ENCODE measurements around the gene PRMT5.

PRMT5 gene

GRCh38 chr14:22872033-22872832, 56.9 kb downstream of the PRMT5 start:
- peak overlapping the region; percentile 57 to 91 for H3K4ac ChIP-seq (ENCODE audit: low read depth in 1 of 2, low read length in 2 of 2)
- H3K14ac ChIP-seq (ENCODE audit: low read length in 2 of 2), result peak overlapping the region in 1 of 2 experiments; percentile 26
- H4K91ac ChIP-seq (ENCODE audit: low read length), result peak overlapping the region; percentile 57
- H2AFZ ChIP-seq (ENCODE audit: low read depth, low read length), result peak overlapping the region; percentile 88
- H3K4me1 ChIP-seq (ENCODE audit: control insufficient read depth, insufficient read depth, low read depth, low read length), result peaks cover 15% of the 10 kb centered on the region
- H3K79me1 ChIP-seq (replicated peaks; ENCODE audit: low read length, poor library complexity, severe bottlenecking), result peaks cover 31% of the 10 kb centered on the region
- H3K23ac ChIP-seq (ENCODE audit: low read length in 2 of 2), result peak overlapping the region in 1 of 2 experiments; percentile 63
- no peaks in the 10 kb centered on the region for H3K27me3 ChIP-seq (ENCODE audit: control insufficient read depth in 1 of 2, insufficient read depth in 1 of 2, low read length in 2 of 2)
- WGBS, result under 1% methylated on average over 39 of the region's 45 CpGs
- peak overlapping the region in 1 of 2 experiments; percentile 64 for H2BK12ac ChIP-seq (ENCODE audit: low read length in 2 of 2)
- peak overlapping the region; percentile 69 to 97 for H3K18ac ChIP-seq (ENCODE audit: low read depth in 1 of 2, low read length in 2 of 2)
- DNase-seq, result peak; percentile 87
- H3K9ac ChIP-seq (ENCODE audit: low read length), result peak overlapping the region; percentile 95
- H3K4me2 ChIP-seq (ENCODE audit: low read length, poor library complexity, severe bottlenecking), result peak overlapping the region; percentile 87
- peak overlapping the region; percentile 85 to 87 for H3K4me3 ChIP-seq (ENCODE audit: insufficient read depth in 1 of 2, low read depth in 1 of 2, low read length in 2 of 2)
- peak overlapping the region; percentile 96 for H2BK5ac ChIP-seq (ENCODE audit: low read depth, low read length, poor library complexity, severe bottlenecking)
- peak overlapping the region; percentile 29 for H2BK120ac ChIP-seq (ENCODE audit: low read depth, low read length)
- peaks cover 34 to 38% of the 10 kb centered on the region in 2 experiments for H3K36me3 ChIP-seq (ENCODE audit: control insufficient read depth in 1 of 2, insufficient read depth in 2 of 2, low read depth in 1 of 2, low read length in 2 of 2)
- no peaks in the 10 kb centered on the region for H3K9me3 ChIP-seq (ENCODE audit: control insufficient read depth, low read length)
- peak overlapping the region; percentile 66 for H4K8ac ChIP-seq (ENCODE audit: low read length)
- peak overlapping the region; percentile 80 for H2BK15ac ChIP-seq (ENCODE audit: low read depth, poor library complexity, severe bottlenecking)
- H2AK5ac ChIP-seq (ENCODE audit: low read length, severe bottlenecking), result peak overlapping the region; percentile 74
- peak overlapping the region; percentile 96 for H3K27ac ChIP-seq (ENCODE audit: low read length, poor library complexity, severe bottlenecking)

- Histone ChIP-seq H3K23ac (ENCODE audit: low read length in 2 of 2) (peak within 1 kb of the TSS in 1 of 2 experiments; percentile 63), H2AK5ac (ENCODE audit: low read length, severe bottlenecking) (peak within 1 kb of the TSS; percentile 74), H2AFZ (ENCODE audit: low read depth, low read length) (peak within 1 kb of the TSS; percentile 88), H2BK15ac (ENCODE audit: low read depth, poor library complexity, severe bottlenecking) (peak within 1 kb of the TSS; percentile 80), H2BK5ac (ENCODE audit: low read depth, low read length, poor library complexity, severe bottlenecking) (peak within 1 kb of the TSS; percentile 96), H2BK120ac (ENCODE audit: low read depth, low read length) (peak within 1 kb of the TSS; percentile 29), H3K27me3 (ENCODE audit: control insufficient read depth in 1 of 2, insufficient read depth in 1 of 2, low read length in 2 of 2) (no peaks in the 10 kb centered on the region), H3K14ac (ENCODE audit: low read length in 2 of 2) (peak within 1 kb of the TSS in 1 of 2 experiments; percentile 26), H3K79me1 (replicated peaks; ENCODE audit: low read length, poor library complexity, severe bottlenecking) (peaks cover 23% of the 10 kb centered on the region), H3K9ac (ENCODE audit: low read length) (peak within 1 kb of the TSS; percentile 95), H4K91ac (ENCODE audit: low read length) (peak within 1 kb of the TSS; percentile 57), H3K36me3 (ENCODE audit: control insufficient read depth in 1 of 2, insufficient read depth in 2 of 2, low read depth in 1 of 2, low read length in 2 of 2) (peaks cover 26 to 30% of the 10 kb centered on the region in 2 experiments), H3K4me3 (ENCODE audit: insufficient read depth in 1 of 2, low read depth in 1 of 2, low read length in 2 of 2) (peak within 1 kb of the TSS; percentile 85 to 87), H2BK12ac (ENCODE audit: low read length in 2 of 2) (peak within 1 kb of the TSS in 1 of 2 experiments; percentile 64), H3K4ac (ENCODE audit: low read depth in 1 of 2, low read length in 2 of 2) (peak within 1 kb of the TSS; percentile 57 to 91), H3K4me2 (ENCODE audit: low read length, poor library complexity, severe bottlenecking) (peak within 1 kb of the TSS; percentile 76), H3K27ac (ENCODE audit: low read length, poor library complexity, severe bottlenecking) (peak within 1 kb of the TSS; percentile 96), H4K8ac (ENCODE audit: low read length) (peak within 1 kb of the TSS; percentile 66), H3K9me3 (ENCODE audit: control insufficient read depth, low read length) (no peaks in the 10 kb centered on the region), H3K18ac (ENCODE audit: low read depth in 1 of 2, low read length in 2 of 2) (peak within 1 kb of the TSS; percentile 97 to 98), H3K4me1 (ENCODE audit: control insufficient read depth, insufficient read depth, low read depth, low read length) (peaks cover 15% of the 10 kb centered on the region)
- WGBS, result under 1% methylated on average over 38 of the region's 50 CpGs
- peak; percentile 91 for DNase-seq
Observed at GRCh38 chr14:22871224-22872032, 57.7 kb downstream of the PRMT5 start, which contains the start of gene LRP10. Gene LRP10 (plus strand): TSS chr14:22871740. CDS start chr14:22872304, 564 bp downstream.

GRCh38 chr14:22870811-22871223, 58.4 kb downstream of the PRMT5 start:
- Histone ChIP-seq H3K4ac (ENCODE audit: low read depth in 1 of 2, low read length in 2 of 2) (no peak overlapping the region), H2BK120ac (ENCODE audit: low read depth, low read length) (no peak overlapping the region), H3K36me3 (ENCODE audit: control insufficient read depth in 1 of 2, insufficient read depth in 2 of 2, low read depth in 1 of 2, low read length in 2 of 2) (peaks cover 20 to 23% of the 10 kb centered on the region in 2 experiments), H3K23ac (ENCODE audit: low read length in 2 of 2) (no peak overlapping the region), H3K9me3 (ENCODE audit: control insufficient read depth, low read length) (no peaks in the 10 kb centered on the region), H4K91ac (ENCODE audit: low read length) (no peak overlapping the region), H3K27ac (ENCODE audit: low read length, poor library complexity, severe bottlenecking) (peak overlapping the region; percentile 88), H2BK5ac (ENCODE audit: low read depth, low read length, poor library complexity, severe bottlenecking) (no peak overlapping the region), H3K79me1 (replicated peaks; ENCODE audit: low read length, poor library complexity, severe bottlenecking) (peaks cover 17% of the 10 kb centered on the region), H3K4me3 (ENCODE audit: insufficient read depth in 1 of 2, low read depth in 1 of 2, low read length in 2 of 2) (peak overlapping the region in 1 of 2 experiments; percentile 87), H4K8ac (ENCODE audit: low read length) (no peak overlapping the region), H2AFZ (ENCODE audit: low read depth, low read length) (no peak overlapping the region), H3K4me2 (ENCODE audit: low read length, poor library complexity, severe bottlenecking) (peak overlapping the region; percentile 76), H3K18ac (ENCODE audit: low read depth in 1 of 2, low read length in 2 of 2) (no peak overlapping the region), H2BK15ac (ENCODE audit: low read depth, poor library complexity, severe bottlenecking) (no peak overlapping the region), H2BK12ac (ENCODE audit: low read length in 2 of 2) (no peak overlapping the region), H2AK5ac (ENCODE audit: low read length, severe bottlenecking) (no peak overlapping the region), H3K14ac (ENCODE audit: low read length in 2 of 2) (no peak overlapping the region), H3K9ac (ENCODE audit: low read length) (peak overlapping the region; percentile 95), H3K4me1 (ENCODE audit: control insufficient read depth, insufficient read depth, low read depth, low read length) (peaks cover 15% of the 10 kb centered on the region), H3K27me3 (ENCODE audit: control insufficient read depth in 1 of 2, insufficient read depth in 1 of 2, low read length in 2 of 2) (no peaks in the 10 kb centered on the region)
- no peak for DNase-seq
- no CpG with 5 or more reads among the region's 1 CpG for WGBS
